ENCODE data around the gene CPZ.

DNA sequence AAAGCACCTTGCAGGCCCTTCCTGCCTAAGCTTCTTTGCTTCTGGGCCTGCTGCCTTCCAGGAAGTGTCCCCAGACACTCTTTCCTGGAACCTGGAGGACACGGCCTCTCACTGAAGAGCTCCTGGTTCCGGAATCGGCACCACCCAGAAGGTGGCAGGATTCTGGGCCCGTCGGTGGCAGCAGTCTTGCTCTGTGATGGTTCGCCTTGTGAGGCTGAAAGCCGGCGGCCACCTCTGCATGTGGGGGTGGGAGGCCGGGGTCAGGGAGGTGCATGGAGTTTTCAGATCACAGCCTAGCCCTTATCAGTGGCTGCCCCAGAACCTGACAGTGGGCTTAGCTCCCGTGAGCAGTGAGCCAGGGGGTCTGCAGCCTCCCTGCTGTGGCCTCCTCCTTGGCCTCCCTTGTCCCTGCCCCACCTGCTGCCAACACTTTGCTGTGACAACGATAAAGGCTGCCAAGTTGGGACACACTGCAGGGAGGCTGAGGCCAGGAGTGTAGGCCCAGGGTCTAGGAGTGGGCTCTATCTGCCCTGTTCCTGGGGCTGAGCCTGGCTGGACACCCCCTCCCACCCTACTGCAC, 43.1 kb upstream of the CPZ start:
- TF ChIP-seq CTCF (IDR thresholded peaks at IDR 0.05), result no peak
- TF ChIP-seq POLR2A (IDR thresholded peaks at IDR 0.05), result no peak

Data from adrenal gland (tissue), 5 donors.